Neural cell (in vitro differentiated cells): ENCODE results near the gene CAV2. TPM values are rescaled to one million over a fixed set of nuclear protein-coding genes. Genes with fewer than 3 reads are reported as not detected.

Experiments
- H2AFZ ChIP-seq: fragments of 200-600, 300-800 bp; sonication (generic), shearing (Covaris generic); 2 replicates; pipeline ENCODE4 v1.6.0; 2014; ENCODE audit warnings: low read depth, mild to moderate bottlenecking, antibody characterized with exemption, low read length, moderate library complexity
- H3F3A ChIP-seq: fragments of 200-600 bp; shearing (Covaris generic); 2 replicates; pipeline ENCODE4 v1.6.1; 2016; ENCODE audit warnings: mild to moderate bottlenecking, moderate library complexity, mixed read lengths, antibody characterized with exemption, low read length; ENCODE audit not compliant: insufficient read depth, poor library complexity, severe bottlenecking
- H3K27ac ChIP-seq: fragments of 200-600, 300-800 bp; sonication (generic), shearing (Covaris generic); 2 replicates; pipeline ENCODE4 v1.5.1; 2014; ENCODE audit warnings: mild to moderate bottlenecking, low read length, moderate library complexity
- H3K27me3 ChIP-seq: fragments of 300-800, 200-600 bp; sonication (generic), shearing (Covaris generic); 2 replicates; pipeline ENCODE4 v1.6.0; 2014; ENCODE audit warnings: mild to moderate bottlenecking, low read depth, low read length, moderate library complexity; ENCODE audit not compliant: insufficient read depth
- H3K36me3 ChIP-seq: fragments of 300-800, 200-600 bp; sonication (generic), shearing (Covaris generic); 2 replicates; pipeline ENCODE4 v1.5.1; 2014; ENCODE audit warnings: mild to moderate bottlenecking, antibody characterized with exemption, low read length, moderate library complexity; ENCODE audit not compliant: insufficient read depth
- H3K4me2 ChIP-seq: fragments of 300-800, 200-600 bp; sonication (generic), shearing (Covaris generic); 2 replicates; pipeline ENCODE4 v1.6.0; 2014; ENCODE audit warnings: mild to moderate bottlenecking, low read length
- H3K4me3 ChIP-seq: fragments of 300-800, 200-600 bp; sonication (generic), shearing (Covaris generic); 2 replicates; pipeline ENCODE4 v1.5.1; 2014; ENCODE audit warnings: mild to moderate bottlenecking, low read length, moderate library complexity
- H3K79me2 ChIP-seq: fragments of 200-600 bp; shearing (Covaris generic); replicated peaks from 2 replicates; pipeline ENCODE4 v1.6.0; 2014; ENCODE audit warnings: mild to moderate bottlenecking, low read length, moderate library complexity; ENCODE audit not compliant: insufficient read depth
- H3K9ac ChIP-seq: fragments of 300-800, 200-600 bp; sonication (generic), shearing (Covaris generic); 2 replicates; pipeline ENCODE4 v1.6.1; 2016; ENCODE audit warnings: mild to moderate bottlenecking, low read length, mixed read lengths
- H3K9me2 ChIP-seq: fragments of 200-600 bp; shearing (Covaris generic); 2 replicates; pipeline ENCODE4 v1.6.1; 2016; ENCODE audit warnings: mild to moderate bottlenecking, low read length, mixed read lengths; ENCODE audit not compliant: insufficient read depth
- H3K9me3 ChIP-seq: fragments of 200-600, 300-800 bp; sonication (generic), shearing (Covaris generic); 2 replicates; pipeline ENCODE4 v1.6.1; 2016; ENCODE audit warnings: mild to moderate bottlenecking, mixed run types, low read length, moderate library complexity, mixed read lengths
- H4K20me1 ChIP-seq: fragments of 200-600 bp; shearing (Covaris generic); 2 replicates; pipeline ENCODE4 v1.6.1; 2016; ENCODE audit warnings: mild to moderate bottlenecking, mixed run types; ENCODE audit not compliant: insufficient read depth
- CTCF ChIP-seq: fragments of 450-650 bp; IDR thresholded peaks from 2 replicates; pipeline ENCODE4 v1.5.1; 2014; ENCODE audit warnings: antibody characterized with exemption, mild to moderate bottlenecking, moderate library complexity; ENCODE audit not compliant: poor library complexity, severe bottlenecking
- EP300 ChIP-seq: fragments of 450-650 bp; conservative IDR thresholded peaks from 2 replicates; pipeline ENCODE4 v1.6.1; 2014; ENCODE audit warnings: antibody characterized with exemption, mild to moderate bottlenecking, moderate library complexity; ENCODE audit not compliant: poor library complexity, severe bottlenecking
- EZH2 ChIP-seq: fragments of 200-600, 300-800 bp; shearing (Covaris generic), sonication (generic); IDR thresholded peaks from 2 replicates; pipeline ENCODE4 v1.6.1; 2014; ENCODE audit warnings: antibody characterized with exemption, low read length, borderline replicate concordance, mild to moderate bottlenecking; ENCODE audit not compliant: insufficient read depth, poor library complexity, severe bottlenecking
- MXI1 ChIP-seq: fragments of 450-650 bp; conservative IDR thresholded peaks from 2 replicates; pipeline ENCODE4 v1.6.1; 2014; ENCODE audit warnings: antibody characterized with exemption, mild to moderate bottlenecking; ENCODE audit not compliant: poor library complexity, severe bottlenecking
- POLR2AphosphoS5 ChIP-seq: IDR thresholded peaks from 2 replicates; pipeline ENCODE4 v1.6.1; 2012
- RAD21 ChIP-seq: fragments of 450-650 bp; conservative IDR thresholded peaks from 2 replicates; pipeline ENCODE4 v1.6.1; 2014; ENCODE audit warnings: antibody characterized with exemption, mild to moderate bottlenecking, moderate library complexity
- REST ChIP-seq: IDR thresholded peaks from 2 replicates; pipeline ENCODE4 v1.6.1; 2012; ENCODE audit warnings: borderline replicate concordance
- SMC3 ChIP-seq: fragments of 450-650 bp; conservative IDR thresholded peaks from 2 replicates; pipeline ENCODE4 v1.6.1; 2014; ENCODE audit warnings: antibody characterized with exemption, mild to moderate bottlenecking, moderate library complexity; ENCODE audit not compliant: poor library complexity
- TAF1 ChIP-seq: IDR thresholded peaks from 2 replicates; pipeline ENCODE4 v1.6.1; 2012; ENCODE audit warnings: low read depth
- polyA plus RNA-seq: library from polyadenylated mRNA; depleted of rRNA; stranded (reverse); fragments of >200 nt; gene quantifications from 2 replicates; pipeline ENCODE4 v1.2.3, GENCODE V29; 2014

The CAV2 gene
- polyA plus RNA-seq, 1 donor from 2014 or later: not detected

GRCh38 chr7:116540743-116541142 is 41.2 kb downstream of the CAV2 start:
- Histone ChIP-seq H3K9me2 (no peaks in the 10 kb centered on the region), H3K79me2 (no peaks in the 10 kb centered on the region), H3K4me3 (no peak overlapping the region), H3F3A (no peaks in the 10 kb centered on the region), H3K36me3 (no peaks in the 10 kb centered on the region), H3K9me3 (no peaks in the 10 kb centered on the region), H2AFZ (no peak overlapping the region), H3K27me3 (no peaks in the 10 kb centered on the region), H4K20me1 (no peaks in the 10 kb centered on the region), H3K9ac (no peak overlapping the region), H3K4me2 (no peak overlapping the region), H3K27ac (no peak overlapping the region)
- TF ChIP-seq POLR2AphosphoS5: no peak
- TF ChIP-seq EP300: no peak
- TF ChIP-seq RAD21: no peak
- no peak for TF ChIP-seq EZH2
- TF ChIP-seq REST: no peak
- no peak for TF ChIP-seq TAF1
- TF ChIP-seq SMC3: no peak
- TF ChIP-seq MXI1: no peak
- TF ChIP-seq CTCF: no peak

GRCh38 chr7:116541951-116542350 is 42.4 kb downstream of the CAV2 start:
- Histone ChIP-seq H3K36me3 (no peaks in the 10 kb centered on the region), H3K79me2 (no peaks in the 10 kb centered on the region)

More at GRCh38 chr7:116541951-116542350, 42.4 kb downstream of the CAV2 start:
- H3K9me3 ChIP-seq: no peaks in the 10 kb centered on the region
- TF ChIP-seq POLR2AphosphoS5 (no peak), EZH2 (no peak), CTCF (no peak), MXI1 (no peak), REST (no peak), SMC3 (no peak), TAF1 (no peak), RAD21 (no peak), EP300 (no peak)
- no peak overlapping the region for H3K4me3 ChIP-seq
- no peaks in the 10 kb centered on the region for H4K20me1 ChIP-seq
- H2AFZ ChIP-seq: no peak overlapping the region
- no peaks in the 10 kb centered on the region for H3K27me3 ChIP-seq
- H3K9me2 ChIP-seq: no peaks in the 10 kb centered on the region
- no peak overlapping the region for H3K27ac ChIP-seq
- H3K9ac ChIP-seq: no peak overlapping the region
- no peaks in the 10 kb centered on the region for H3F3A ChIP-seq
- H3K4me2 ChIP-seq: no peak overlapping the region
